ENCODE measurements around the gene HDAC9.

- TF ChIP-seq CTCF (IDR thresholded peaks at IDR 0.05) (peak; percentile 37; the same call in 1 of the 2 replicates), REST (IDR thresholded peaks at IDR 0.05; ENCODE audit: insufficient read depth in 1 of 2, low read depth in 2 of 2, low read length in 1 of 2) (no peak), POLR2AphosphoS5 (IDR thresholded peaks at IDR 0.05; ENCODE audit: low read depth, low read length) (no peak), TCF7L2 (IDR thresholded peaks at IDR 0.05; ENCODE audit: low read depth, low read length) (no peak), SIN3A (IDR thresholded peaks at IDR 0.05; ENCODE audit: borderline replicate concordance, insufficient read depth, low read depth, low read length) (no peak)
Measured at GRCh38 chr7:18541871-18542212, 46.3 kb downstream of the HDAC9 start.
